B cell (primary cell): ENCODE measurements around the gene ERC2. TPM values are rescaled to one million over a fixed set of nuclear protein-coding genes. Genes with fewer than 3 reads are reported as not detected.

ENCODE experiments used
- ATAC-seq: fragments of 200-7000 bp; cut with Tn5 transposase; one replicate; pipeline ENCODE4 v1.10.0; 2021; ENCODE audit warnings: low read depth, mild to moderate bottlenecking, moderate number of reproducible peaks, moderate library complexity
- CTCF ChIA-PET: fragments of 350-600 bp; sonication (Branson Sonifier 250); formaldehyde crosslinking; loops from one replicate; lab custom pipeline; 2021; ENCODE audit warnings: antibody characterized with exemption, inconsistent platforms; lab: Charles Lee
- POLR2A ChIA-PET: fragments of 350-600 bp; sonication (Branson Sonifier 250); formaldehyde crosslinking; loops from one replicate; lab custom pipeline; 2021; ENCODE audit warnings: antibody characterized with exemption; lab: Charles Lee
- DNase-seq: peaks from one replicate; pipeline ENCODE4 v3.0.0; 2013
- H2AFZ ChIP-seq: 2 replicates; pipeline ENCODE4 v1.6.1; 2012; ENCODE audit warnings: mild to moderate bottlenecking, low read depth, low read length; ENCODE audit not compliant: insufficient read depth, poor library complexity, severe bottlenecking
- H3K27ac ChIP-seq, 2 donors: 1 replicate in 1 of 2; 2 replicates in 1 of 2; pipeline ENCODE4 v1.5.1; 2012 to 2013; ENCODE audit warnings: low read length in 2 of 2, mild to moderate bottlenecking in 2 of 2, moderate library complexity in 1 of 2
- H3K27me3 ChIP-seq, 4 experiments: fragments of 200-600 bp in 1 of 4; sonication (generic) in 1 of 4; replicated peaks in 1 of 4; 1 replicate in 2 of 4; 2 replicates in 2 of 4; pipeline versions ENCODE4 v1.6.1 to v1.7.0; 2013 to 2016; ENCODE audit warnings: low read length in 3 of 4, mild to moderate bottlenecking in 2 of 4, mixed read lengths in 1 of 4, moderate library complexity in 1 of 4; ENCODE audit not compliant: insufficient read depth in 4 of 4, control insufficient read depth in 3 of 4; ENCODE audit errors: control extremely low read depth in 1 of 4
- H3K36me3 ChIP-seq, 2 experiments: replicated peaks in 1 of 2; 1 replicate in 1 of 2; 2 replicates in 1 of 2; pipeline versions ENCODE4 v1.6.1 to v1.7.1; 2013; ENCODE audit warnings: low read length in 1 of 2; ENCODE audit not compliant: insufficient read depth in 2 of 2, control insufficient read depth in 1 of 2; ENCODE audit errors: control extremely low read depth in 1 of 2, extremely low read depth in 1 of 2
- H3K4me1 ChIP-seq, 2 donors: fragments of 200-600 bp in 1 of 2; sonication (generic) in 1 of 2; 1 replicate in 1 of 2; 2 replicates in 1 of 2; pipeline versions ENCODE4 v1.5.1 to v1.6.1; 2013 to 2017; ENCODE audit warnings: low read length in 2 of 2; ENCODE audit not compliant: control insufficient read depth in 2 of 2, insufficient read depth in 2 of 2
- H3K4me2 ChIP-seq: replicated peaks from 2 replicates; pipeline ENCODE3; 2012; ENCODE audit warnings: mild to moderate bottlenecking, low read depth, low read length; ENCODE audit not compliant: poor library complexity, severe bottlenecking
- H3K4me3 ChIP-seq, 5 experiments: fragments of 200-600 bp in 1 of 5; sonication (generic) in 1 of 5; 1 replicate in 3 of 5; 2 replicates in 2 of 5; pipeline versions ENCODE4 v1.5.1 to v1.7.0; 2011 to 2016; ENCODE audit warnings: low read length in 4 of 5, mild to moderate bottlenecking in 4 of 5, low read depth in 2 of 5, control low read depth in 1 of 5, moderate library complexity in 1 of 5; ENCODE audit not compliant: insufficient read depth in 1 of 5; ENCODE audit errors: control extremely low read depth in 1 of 5, extremely low read depth in 1 of 5
- H3K79me2 ChIP-seq: fragments of 200-600 bp; sonication (generic); one replicate; pipeline ENCODE4 v1.6.0; 2016; ENCODE audit warnings: low read length; ENCODE audit not compliant: control insufficient read depth, insufficient read depth
- H3K9ac ChIP-seq: fragments of 200-600 bp; sonication (generic); 2 replicates; pipeline ENCODE4 v1.6.1; 2017; ENCODE audit warnings: mild to moderate bottlenecking, low read length, moderate library complexity
- H3K9me3 ChIP-seq, 3 donors: one replicate each; pipeline versions ENCODE4 v1.6.1 to v1.7.1; 2013; ENCODE audit warnings: low read length in 2 of 3; ENCODE audit not compliant: control insufficient read depth in 2 of 3, insufficient read depth in 1 of 3; ENCODE audit errors: control extremely low read depth in 1 of 3
- H4K20me1 ChIP-seq: 2 replicates; pipeline ENCODE4 v1.6.0; 2012; ENCODE audit warnings: mild to moderate bottlenecking, low read length; ENCODE audit not compliant: insufficient read depth, control insufficient read depth, poor library complexity, severe bottlenecking
- H3K27ac Mint-ChIP-seq: one replicate; pipeline ENCODE4 v1.8.0; 2021; ENCODE audit warnings: mixed read lengths
- H3K27me3 Mint-ChIP-seq: one replicate; pipeline ENCODE4 v1.8.0; 2021; ENCODE audit warnings: mixed read lengths
- H3K4me1 Mint-ChIP-seq: one replicate; pipeline ENCODE4 v1.8.0; 2021; ENCODE audit warnings: mixed read lengths
- H3K4me3 Mint-ChIP-seq: one replicate; pipeline ENCODE4 v1.8.0; 2021; ENCODE audit warnings: mixed read lengths
- H3K9me3 Mint-ChIP-seq: one replicate; pipeline ENCODE4 v1.8.0; 2022; ENCODE audit warnings: mixed read lengths; ENCODE audit not compliant: insufficient read depth
- CTCF ChIP-seq: fragments of 200-600 bp; IDR thresholded peaks from one replicate; pipeline ENCODE4 v1.8.0; 2022; ENCODE audit warnings: antibody characterized with exemption, mild to moderate bottlenecking
- EZH2 ChIP-seq: IDR thresholded peaks from 2 replicates; pipeline ENCODE4 v1.6.1; 2012; ENCODE audit warnings: borderline replicate concordance, low read depth, mild to moderate bottlenecking, moderate library complexity, low read length; ENCODE audit not compliant: insufficient read depth, poor library complexity, severe bottlenecking
- WGBS: methylation state at CpG from one replicate; pipeline ENCODE4 v1.1.5; 2013; ENCODE audit warnings: missing lambda C conversion rate; ENCODE audit not compliant: insufficient coverage; 5-methylcytosine and 5-hydroxymethylcytosine counted together
- intact Hi-C: fragments of 100-400 bp; cut with micrococcal nuclease; formaldehyde crosslinking; loops from one replicate; pipeline ENCODE4 v1.10.0; 2022
- polyA plus RNA-seq: library from polyadenylated mRNA; depleted of rRNA; stranded (reverse); fragments of >200 nt; gene quantifications from 2 replicates; pipeline ENCODE4 v1.2.3, GENCODE V29; 2012
- total RNA-seq, 2 donors: library from RNA; stranded (reverse); fragments of 120-200 nt in 1 of 2; gene quantifications; 1 replicate in 1 of 2; 2 replicates in 1 of 2; pipeline versions ENCODE4 v1.2.3 to v1.2.4, GENCODE V29; 2013 to 2022

Gene ERC2
- total and polyA plus RNA-seq, 2 donors (not counting 1 experiment from before 2014, with no cell fraction given) = not detected

GRCh38 chr3:55823001-55823400, 645.3 kb downstream of the ERC2 start:
- H3K27ac Mint-ChIP-seq = no peak overlapping the region
- POLR2A ChIA-PET = no interaction called here

GRCh38 chr3:55819005-55819404, 649.3 kb downstream of the ERC2 start:
- H3K27ac Mint-ChIP-seq = no peak overlapping the region
- ChIA-PET CTCF (no interaction called here), POLR2A (no interaction called here)
- intact Hi-C loops = no loop called here
- H3K4me3 ChIP-seq = no peak overlapping the region
- WGBS = 93% methylated on average over 4 of the region's 6 CpGs
- H3K4me1 ChIP-seq = no peaks in the 10 kb centered on the region
- no peak overlapping the region for H3K4me2 ChIP-seq
- H3K4me3 Mint-ChIP-seq = no peak overlapping the region
- H3K9me3 ChIP-seq = no peaks in the 10 kb centered on the region
- peaks cover 3% of the 10 kb centered on the region for H3K27me3 Mint-ChIP-seq
- no peak overlapping the region for H3K9ac ChIP-seq
- H3K4me1 Mint-ChIP-seq = no peaks in the 10 kb centered on the region
- no peak overlapping the region for H3K27ac ChIP-seq
- H4K20me1 ChIP-seq = no peaks in the 10 kb centered on the region
- H2AFZ ChIP-seq = no peak overlapping the region
- DNase-seq = no peak
- no peak for ATAC-seq
- no peak for TF ChIP-seq CTCF
- TF ChIP-seq EZH2 = no peak
- no peaks in the 10 kb centered on the region for H3K79me2 ChIP-seq
- no peaks in the 10 kb centered on the region for H3K9me3 Mint-ChIP-seq
- H3K27me3 ChIP-seq = no peaks in the 10 kb centered on the region
- H3K36me3 ChIP-seq = no peaks in the 10 kb centered on the region

More at GRCh38 chr3:55823001-55823400, 645.3 kb downstream of the ERC2 start:
- DNase-seq (no peak), ATAC-seq (no peak)
- Mint-ChIP-seq H3K4me3 (no peak overlapping the region), H3K27me3 (peaks cover 7% of the 10 kb centered on the region), H3K9me3 (no peaks in the 10 kb centered on the region), H3K4me1 (no peaks in the 10 kb centered on the region)
- TF ChIP-seq EZH2 = no peak
- TF ChIP-seq CTCF = no peak
- Histone ChIP-seq H3K79me2 (no peaks in the 10 kb centered on the region), H2AFZ (no peak overlapping the region), H4K20me1 (no peaks in the 10 kb centered on the region), H3K4me1 (no peaks in the 10 kb centered on the region), H3K9ac (no peak overlapping the region), H3K4me3 (no peak overlapping the region), H3K9me3 (peaks cover 0 to 4% (median 0%) of the 10 kb centered on the region in 3 donors), H3K27me3 (no peaks in the 10 kb centered on the region), H3K36me3 (no peaks in the 10 kb centered on the region), H3K4me2 (no peak overlapping the region), H3K27ac (no peak overlapping the region)
- intact Hi-C loops = no loop called here
- CTCF ChIA-PET = no interaction called here
